Uterus (tissue), 2 donors: ENCODE results near the gene SERPIND1.

Experiments used
- POLR2A ChIP-seq, 2 donors: fragments of 450-650 bp; IDR thresholded peaks; one replicate each; pipeline ENCODE4 v1.6.1; 2016; ENCODE audit warnings: antibody characterized with exemption in 2 of 2, mild to moderate bottlenecking in 1 of 2, moderate library complexity in 1 of 2
- TF ChIP-seq, protein P1 (sequence below), 4 experiments: fragments of 200-600 bp in 2 of 4; fragments of 450-650 bp in 2 of 4; sonication (generic) in 2 of 4; IDR thresholded peaks; one replicate each; pipeline ENCODE4 v1.5.1; 2016 to 2019; ENCODE audit warnings: antibody characterized with exemption in 4 of 4, mild to moderate bottlenecking in 2 of 4, moderate library complexity in 1 of 4

DNA sequence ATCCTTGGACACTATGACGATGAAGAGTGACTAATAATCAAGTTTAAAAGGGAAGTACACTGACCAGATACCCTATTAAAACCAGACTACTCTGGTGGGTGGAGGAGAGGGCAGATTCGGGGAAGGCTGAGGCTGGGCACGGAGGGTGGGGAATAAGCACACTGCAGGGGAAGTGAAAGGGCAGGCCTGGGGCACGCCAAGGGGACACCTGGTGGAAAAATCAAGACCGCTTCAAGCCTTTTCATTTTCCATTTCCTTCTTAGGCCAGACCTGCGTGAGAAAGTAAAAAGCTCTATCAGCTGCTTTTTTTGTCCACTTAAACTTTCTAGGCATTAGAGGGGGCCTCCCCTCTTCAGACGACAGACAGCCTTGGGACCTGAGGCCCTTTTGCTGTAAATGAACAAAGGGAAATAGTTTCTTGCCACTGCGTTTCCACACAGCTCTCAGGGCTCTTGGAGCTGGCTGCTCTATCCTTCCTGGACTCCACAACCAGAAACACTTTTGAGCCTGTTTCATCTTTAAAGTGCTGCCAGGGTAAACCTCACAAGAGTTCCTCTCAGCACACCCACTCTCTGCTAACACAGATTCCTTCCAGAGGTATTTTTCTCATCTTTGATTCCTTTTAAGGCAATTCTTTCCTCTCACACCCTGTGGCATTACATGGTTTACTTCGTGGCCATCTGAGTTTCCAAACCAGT, 25.0 kb upstream of the SERPIND1 start:
- TF ChIP-seq, protein P1, sequence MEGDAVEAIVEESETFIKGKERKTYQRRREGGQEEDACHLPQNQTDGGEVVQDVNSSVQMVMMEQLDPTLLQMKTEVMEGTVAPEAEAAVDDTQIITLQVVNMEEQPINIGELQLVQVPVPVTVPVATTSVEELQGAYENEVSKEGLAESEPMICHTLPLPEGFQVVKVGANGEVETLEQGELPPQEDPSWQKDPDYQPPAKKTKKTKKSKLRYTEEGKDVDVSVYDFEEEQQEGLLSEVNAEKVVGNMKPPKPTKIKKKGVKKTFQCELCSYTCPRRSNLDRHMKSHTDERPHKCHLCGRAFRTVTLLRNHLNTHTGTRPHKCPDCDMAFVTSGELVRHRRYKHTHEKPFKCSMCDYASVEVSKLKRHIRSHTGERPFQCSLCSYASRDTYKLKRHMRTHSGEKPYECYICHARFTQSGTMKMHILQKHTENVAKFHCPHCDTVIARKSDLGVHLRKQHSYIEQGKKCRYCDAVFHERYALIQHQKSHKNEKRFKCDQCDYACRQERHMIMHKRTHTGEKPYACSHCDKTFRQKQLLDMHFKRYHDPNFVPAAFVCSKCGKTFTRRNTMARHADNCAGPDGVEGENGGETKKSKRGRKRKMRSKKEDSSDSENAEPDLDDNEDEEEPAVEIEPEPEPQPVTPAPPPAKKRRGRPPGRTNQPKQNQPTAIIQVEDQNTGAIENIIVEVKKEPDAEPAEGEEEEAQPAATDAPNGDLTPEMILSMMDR (IDR thresholded peaks at IDR 0.05) = no peak
- no peak for TF ChIP-seq POLR2A (IDR thresholded peaks at IDR 0.05)
